WTC11 (cell line): ENCODE measurements around the gene ADH7.

Experiments
- ARID4B ChIP-seq: sonication (generic); formaldehyde crosslinking; IDR thresholded peaks from 2 replicates; pipeline ENCODE4 v1.8.0; 2023; ENCODE audit warnings: missing genetic modification reagents, mild to moderate bottlenecking, borderline replicate concordance
- ATF3 ChIP-seq: sonication (generic); formaldehyde crosslinking; conservative IDR thresholded peaks from 2 replicates; pipeline ENCODE4 v1.8.1; 2022; ENCODE audit warnings: mild to moderate bottlenecking, missing genetic modification reagents
- CBFB ChIP-seq: sonication (generic); formaldehyde crosslinking; IDR thresholded peaks from 2 replicates; pipeline ENCODE4 v1.8.1; 2022; ENCODE audit warnings: mild to moderate bottlenecking, low read depth, missing genetic modification reagents
- CREM ChIP-seq: sonication (generic); formaldehyde crosslinking; IDR thresholded peaks from 2 replicates; pipeline ENCODE4 v1.8.1; 2022; ENCODE audit warnings: mild to moderate bottlenecking, missing genetic modification reagents, moderate library complexity
- CTCF ChIP-seq: fragments of 200-600 bp; IDR thresholded peaks from 2 replicates; pipeline ENCODE4 v1.8.0; 2022; ENCODE audit warnings: antibody characterized with exemption
- E2F4 ChIP-seq: sonication (generic); formaldehyde crosslinking; IDR thresholded peaks from 2 replicates; pipeline ENCODE4 v1.8.1; 2022; ENCODE audit warnings: low read depth, mild to moderate bottlenecking, moderate library complexity, missing genetic modification reagents, borderline replicate concordance
- ESRRA ChIP-seq: sonication (generic); formaldehyde crosslinking; IDR thresholded peaks from 2 replicates; pipeline ENCODE4 v1.8.1; 2022; ENCODE audit warnings: mild to moderate bottlenecking, missing genetic modification reagents, borderline replicate concordance
- PRDM15 ChIP-seq: sonication (generic); formaldehyde crosslinking; IDR thresholded peaks from 2 replicates; pipeline ENCODE4 v1.8.0; 2022; ENCODE audit warnings: missing genetic modification reagents
- ZBTB43 ChIP-seq: sonication (generic); formaldehyde crosslinking; IDR thresholded peaks from 2 replicates; pipeline ENCODE4 v1.8.1; 2023; ENCODE audit warnings: mild to moderate bottlenecking, missing genetic modification reagents
- ZNF532 ChIP-seq: fragments of 250-450 bp; sonication (Bioruptor Pico); IDR thresholded peaks from 2 replicates; pipeline ENCODE4 v1.9.0; 2021; ENCODE audit warnings: mild to moderate bottlenecking, borderline replicate concordance

- no peak for TF ChIP-seq CTCF
- TF ChIP-seq ZBTB43 (CRISPR knock-in tag) = no peak
- TF ChIP-seq ARID4B (CRISPR knock-in tag) = no peak
- no peak for TF ChIP-seq ATF3
- TF ChIP-seq CBFB (CRISPR knock-in tag) = no peak
- TF ChIP-seq E2F4 (CRISPR knock-in tag) = no peak
- no peak for TF ChIP-seq CREM (CRISPR knock-in tag)
- no peak for TF ChIP-seq PRDM15 (CRISPR knock-in tag)
- no peak for TF ChIP-seq ESRRA (CRISPR knock-in tag)
- no peak for TF ChIP-seq ZNF532
Measured at GRCh38 chr4:99378876-99379275, 56.3 kb downstream of the ADH7 start.
